Activated T-cell treated with anti-CD3 and anti-CD28 coated beads for 24 hours (primary cell): ENCODE measurements around the gene ANKRD34A.
A peak's percentile ranks its signal among the peaks of the same experiment; 100 is the strongest.

Experiments
- DNase-seq: peaks from one replicate; pipeline ENCODE4 v3.0.0-alpha.2; 2020; ENCODE audit warnings: low read depth

The ANKRD34A gene

GRCh38 chr1:145990249-145990855 is 26.0 kb upstream of the ANKRD34A start:
- DNase-seq, result no peak

- no peak for DNase-seq
These were observed 24.4 kb upstream of the ANKRD34A start for GRCh38 chr1:145988773-145989172.

GRCh38 chr1:145987926-145988325 is 23.6 kb upstream of the ANKRD34A start:
- no peak for DNase-seq

- no peak for DNase-seq
These were observed 22.2 kb upstream of the ANKRD34A start for GRCh38 chr1:145986551-145986950.

- no peak for DNase-seq
These were observed 21.4 kb upstream of the ANKRD34A start for GRCh38 chr1:145985502-145986439.

GRCh38 chr1:145985129-145985501 is 20.7 kb upstream of the ANKRD34A start:
- DNase-seq, result no peak

- DNase-seq, result no peak
These were observed 19.8 kb upstream of the ANKRD34A start for GRCh38 chr1:145983960-145984830.

GRCh38 chr1:145983206-145983675 is 18.9 kb upstream of the ANKRD34A start:
- no peak for DNase-seq

- no peak for DNase-seq
These were observed 17.8 kb upstream of the ANKRD34A start for GRCh38 chr1:145982010-145982723.

- no peak for DNase-seq
These were observed 16.2 kb upstream of the ANKRD34A start for GRCh38 chr1:145980457-145980994.

- no peak for DNase-seq
These were observed 15.5 kb upstream of the ANKRD34A start for GRCh38 chr1:145979746-145980456.

- peak; percentile 76 for DNase-seq
These were observed 14.7 kb upstream of the ANKRD34A start for GRCh38 chr1:145978854-145979745.

- DNase-seq, result no peak
These were observed 14.1 kb upstream of the ANKRD34A start for GRCh38 chr1:145978471-145978853.

- DNase-seq, result peak; percentile 60
These were observed 13.4 kb upstream of the ANKRD34A start for GRCh38 chr1:145977486-145978470.

GRCh38 chr1:145977016-145977415 is 12.6 kb upstream of the ANKRD34A start:
- no peak for DNase-seq

- no peak for DNase-seq
These were observed 10.8 kb upstream of the ANKRD34A start for GRCh38 chr1:145975216-145975615.

- DNase-seq, result no peak
These were observed 10.3 kb upstream of the ANKRD34A start for GRCh38 chr1:145974721-145975120.

GRCh38 chr1:145972580-145972979 is 8.2 kb upstream of the ANKRD34A start:
- no peak for DNase-seq
